Thyroid gland (tissue), 4 donors: ENCODE measurements around the gene KAT7.

Experiments
- POLR2A ChIP-seq, 2 donors: fragments of 450-650 bp; IDR thresholded peaks; one replicate each; pipeline ENCODE4 v1.6.1; 2017; ENCODE audit warnings: antibody characterized with exemption in 2 of 2, mild to moderate bottlenecking in 2 of 2, moderate library complexity in 1 of 2
- TF ChIP-seq, protein P1 (sequence below), 6 experiments: fragments of 200-600 bp in 3 of 6; fragments of 450-650 bp in 3 of 6; sonication (generic) in 3 of 6; IDR thresholded peaks; one replicate each; pipeline ENCODE4 v1.5.1; 2016 to 2019; ENCODE audit warnings: antibody characterized with exemption in 6 of 6, mild to moderate bottlenecking in 2 of 6, inconsistent platforms in 1 of 6, moderate library complexity in 1 of 6

DNA sequence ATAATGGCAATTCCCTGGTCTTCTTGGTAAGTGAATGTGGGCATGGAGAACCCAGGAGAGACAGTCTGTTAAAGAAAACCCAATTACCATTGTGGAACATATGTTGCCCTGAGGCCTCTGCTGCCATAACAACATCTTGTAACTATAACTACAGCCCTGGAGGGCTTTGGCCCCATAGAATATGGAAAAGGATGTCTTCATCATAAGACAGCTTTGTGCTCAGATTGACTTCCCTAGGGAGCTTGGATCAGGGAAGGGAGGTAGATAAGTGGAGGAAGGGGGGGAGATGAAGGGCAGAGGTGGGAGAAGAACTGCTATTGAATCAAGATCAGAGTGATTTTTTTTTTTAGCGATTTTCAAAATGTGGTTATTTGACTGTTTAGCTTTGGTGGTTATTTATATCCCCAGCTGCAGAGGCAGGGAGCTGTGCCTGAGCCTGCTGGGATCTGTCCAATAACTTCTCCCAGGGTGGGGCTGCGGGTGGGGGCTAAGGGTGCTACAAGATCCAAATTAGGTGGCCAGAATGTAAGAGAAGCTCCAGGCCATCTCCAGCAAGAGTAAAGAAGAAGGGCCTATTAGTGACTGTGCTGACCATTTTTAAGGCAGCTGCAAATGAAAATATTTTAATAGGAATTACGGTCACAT, 5.3 kb upstream of the KAT7 start:
- TF ChIP-seq, protein P1, sequence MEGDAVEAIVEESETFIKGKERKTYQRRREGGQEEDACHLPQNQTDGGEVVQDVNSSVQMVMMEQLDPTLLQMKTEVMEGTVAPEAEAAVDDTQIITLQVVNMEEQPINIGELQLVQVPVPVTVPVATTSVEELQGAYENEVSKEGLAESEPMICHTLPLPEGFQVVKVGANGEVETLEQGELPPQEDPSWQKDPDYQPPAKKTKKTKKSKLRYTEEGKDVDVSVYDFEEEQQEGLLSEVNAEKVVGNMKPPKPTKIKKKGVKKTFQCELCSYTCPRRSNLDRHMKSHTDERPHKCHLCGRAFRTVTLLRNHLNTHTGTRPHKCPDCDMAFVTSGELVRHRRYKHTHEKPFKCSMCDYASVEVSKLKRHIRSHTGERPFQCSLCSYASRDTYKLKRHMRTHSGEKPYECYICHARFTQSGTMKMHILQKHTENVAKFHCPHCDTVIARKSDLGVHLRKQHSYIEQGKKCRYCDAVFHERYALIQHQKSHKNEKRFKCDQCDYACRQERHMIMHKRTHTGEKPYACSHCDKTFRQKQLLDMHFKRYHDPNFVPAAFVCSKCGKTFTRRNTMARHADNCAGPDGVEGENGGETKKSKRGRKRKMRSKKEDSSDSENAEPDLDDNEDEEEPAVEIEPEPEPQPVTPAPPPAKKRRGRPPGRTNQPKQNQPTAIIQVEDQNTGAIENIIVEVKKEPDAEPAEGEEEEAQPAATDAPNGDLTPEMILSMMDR (IDR thresholded peaks at IDR 0.05): no peak
- TF ChIP-seq POLR2A (IDR thresholded peaks at IDR 0.05): no peak
